ENCODE measurements around the gene PPIH. TPM values are rescaled to one million over a fixed set of nuclear protein-coding genes. Genes with fewer than 3 reads are reported as not detected.
"Not testable (repeated sequence)": the region's sequence is repeated elsewhere in the genome, so short reads cannot be mapped to it uniquely, and the experiment has no call there.

PPIH gene
- polyA plus RNA-seq, 1 experiment, result 36.1 TPM

GRCh38 chr1:42720868-42721267, 62.6 kb downstream of the PPIH start:
- H3K27ac ChIP-seq (ENCODE audit: low read depth, low read length), result no peak overlapping the region
- POLR2A ChIA-PET, result no interaction called here
- CTCF ChIA-PET, result no interaction called here
- H3K27me3 ChIP-seq (ENCODE audit: control insufficient read depth, insufficient read depth, low read length), result no peaks in the 10 kb centered on the region
- TF ChIP-seq, protein P1, sequence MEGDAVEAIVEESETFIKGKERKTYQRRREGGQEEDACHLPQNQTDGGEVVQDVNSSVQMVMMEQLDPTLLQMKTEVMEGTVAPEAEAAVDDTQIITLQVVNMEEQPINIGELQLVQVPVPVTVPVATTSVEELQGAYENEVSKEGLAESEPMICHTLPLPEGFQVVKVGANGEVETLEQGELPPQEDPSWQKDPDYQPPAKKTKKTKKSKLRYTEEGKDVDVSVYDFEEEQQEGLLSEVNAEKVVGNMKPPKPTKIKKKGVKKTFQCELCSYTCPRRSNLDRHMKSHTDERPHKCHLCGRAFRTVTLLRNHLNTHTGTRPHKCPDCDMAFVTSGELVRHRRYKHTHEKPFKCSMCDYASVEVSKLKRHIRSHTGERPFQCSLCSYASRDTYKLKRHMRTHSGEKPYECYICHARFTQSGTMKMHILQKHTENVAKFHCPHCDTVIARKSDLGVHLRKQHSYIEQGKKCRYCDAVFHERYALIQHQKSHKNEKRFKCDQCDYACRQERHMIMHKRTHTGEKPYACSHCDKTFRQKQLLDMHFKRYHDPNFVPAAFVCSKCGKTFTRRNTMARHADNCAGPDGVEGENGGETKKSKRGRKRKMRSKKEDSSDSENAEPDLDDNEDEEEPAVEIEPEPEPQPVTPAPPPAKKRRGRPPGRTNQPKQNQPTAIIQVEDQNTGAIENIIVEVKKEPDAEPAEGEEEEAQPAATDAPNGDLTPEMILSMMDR (IDR thresholded peaks at IDR 0.05; ENCODE audit: low read depth, low read length), result no peak
- H3K4me3 ChIP-seq (ENCODE audit: low read depth, low read length), result no peak overlapping the region
- no peak for DNase-seq (ENCODE audit: low read depth, low spot score)
- H3K9me3 ChIP-seq (ENCODE audit: control insufficient read depth, insufficient read depth, low read length), result no peaks in the 10 kb centered on the region

GRCh38 chr1:42721926-42722325, 63.7 kb downstream of the PPIH start:
- Histone ChIP-seq H3K9me3 (ENCODE audit: control insufficient read depth, insufficient read depth, low read length) (no peaks in the 10 kb centered on the region), H3K27ac (ENCODE audit: low read depth, low read length) (no peak overlapping the region), H3K27me3 (ENCODE audit: control insufficient read depth, insufficient read depth, low read length) (no peaks in the 10 kb centered on the region), H3K4me3 (ENCODE audit: low read depth, low read length) (no peak overlapping the region)
- ChIA-PET POLR2A (no interaction called here), CTCF (no interaction called here)
- TF ChIP-seq, protein P1 (IDR thresholded peaks at IDR 0.05; ENCODE audit: low read depth, low read length), result no peak
- DNase-seq (ENCODE audit: low read depth, low spot score), result no peak

GRCh38 chr1:42722403-42722802, 64.2 kb downstream of the PPIH start:
- POLR2A ChIA-PET; CTCF ChIA-PET; H3K27me3 ChIP-seq (ENCODE audit: control insufficient read depth, insufficient read depth, low read length); DNase-seq (ENCODE audit: low read depth, low spot score); H3K4me3 ChIP-seq (ENCODE audit: low read depth, low read length); H3K27ac ChIP-seq (ENCODE audit: low read depth, low read length); H3K9me3 ChIP-seq (ENCODE audit: control insufficient read depth, insufficient read depth, low read length): not testable (repeated sequence)

GRCh38 chr1:42723511-42723910, 65.3 kb downstream of the PPIH start:
- ChIA-PET POLR2A (interaction anchor here (0.7 kb wide), 1 partner anchor 21 kb away, joined by 4 read pairs; no protein-coding TSS in a partner anchor), CTCF (no interaction called here)
- TF ChIP-seq, protein P1 (IDR thresholded peaks at IDR 0.05; ENCODE audit: low read depth, low read length), result no peak
- Histone ChIP-seq H3K4me3 (ENCODE audit: low read depth, low read length) (no peak overlapping the region), H3K27me3 (ENCODE audit: control insufficient read depth, insufficient read depth, low read length) (no peaks in the 10 kb centered on the region), H3K9me3 (ENCODE audit: control insufficient read depth, insufficient read depth, low read length) (no peaks in the 10 kb centered on the region), H3K27ac (ENCODE audit: low read depth, low read length) (no peak overlapping the region)
- no peak for DNase-seq (ENCODE audit: low read depth, low spot score)

- ChIA-PET CTCF (interaction anchor here (0.6 kb wide), 1 partner anchor 9 kb away, joined by 3 read pairs; no protein-coding TSS in a partner anchor), POLR2A (interaction anchor here (0.7 kb wide), 1 partner anchor 584 kb away, joined by 6 read pairs; no protein-coding TSS in a partner anchor)
- DNase-seq (ENCODE audit: low read depth, low spot score); H3K4me3 ChIP-seq (ENCODE audit: low read depth, low read length); H3K27me3 ChIP-seq (ENCODE audit: control insufficient read depth, insufficient read depth, low read length); H3K9me3 ChIP-seq (ENCODE audit: control insufficient read depth, insufficient read depth, low read length); H3K27ac ChIP-seq (ENCODE audit: low read depth, low read length): not testable (repeated sequence)
Observed at GRCh38 chr1:42725820-42726219, 67.6 kb downstream of the PPIH start.

Other genes starting within 250 kb of the PPIH start
- gene ZMYND12, start 202.4 kb upstream of the PPIH start, polyA plus RNA-seq (2011; rRNA removed), result 0.36 and 0.42 TPM in 2 replicates
- gene PPCS, start 201.9 kb upstream of the PPIH start, polyA plus RNA-seq (2011; rRNA removed), result 25.4 and 36.8 TPM in 2 replicates
- 0.42 and 0.61 TPM in 2 replicates for gene CCDC30, start 195.1 kb upstream of the PPIH start, polyA plus RNA-seq (2011; rRNA removed)
- 599 and 636 TPM in 2 replicates for gene YBX1, start 24.0 kb downstream of the PPIH start, polyA plus RNA-seq (2011; rRNA removed)
- gene CLDN19, start 81.8 kb downstream of the PPIH start, polyA plus RNA-seq (2011; rRNA removed), result not detected in 2 replicates
- 156 and 188 TPM in 2 replicates for gene P3H1, start 108.6 kb downstream of the PPIH start, polyA plus RNA-seq (2011; rRNA removed)
- 5.4 and 6.4 TPM in 2 replicates for gene C1orf50, start 108.8 kb downstream of the PPIH start, polyA plus RNA-seq (2011; rRNA removed)
- 0.04 TPM in 1 of 2 replicates, not detected in the other for gene TMEM269, start 126.6 kb downstream of the PPIH start, polyA plus RNA-seq (2011; rRNA removed)
- gene ERMAP, start 158.7 kb downstream of the PPIH start, polyA plus RNA-seq (2011; rRNA removed), result 16.1 and 18.2 TPM in 2 replicates
- 25.7 and 29.8 TPM in 2 replicates for gene SVBP, start 159.0 kb downstream of the PPIH start, polyA plus RNA-seq (2011; rRNA removed)
- gene ZNF691, start 188.2 kb downstream of the PPIH start, polyA plus RNA-seq (2011; rRNA removed), result 5.6 and 6.3 TPM in 2 replicates